SU-DHL-6 (cell line): ENCODE results near the gene SUGCT.

Experiments used
- CTCF ChIP-seq: fragments of 200-600 bp; sonication (generic); IDR thresholded peaks from one replicate; pipeline ENCODE4 v1.5.1; 2017; ENCODE audit warnings: antibody characterized with exemption, mild to moderate bottlenecking, low read length, moderate library complexity; ENCODE audit not compliant: insufficient read depth, poor library complexity, severe bottlenecking
- EZH2phosphoT487 ChIP-seq: fragments of 200-600 bp; sonication (generic), shearing (Covaris generic); conservative IDR thresholded peaks from 2 replicates; pipeline ENCODE4 v1.6.1; 2018; ENCODE audit warnings: mild to moderate bottlenecking, antibody characterized with exemption, low read length, moderate library complexity, mixed read lengths

- TF ChIP-seq CTCF (no peak), EZH2phosphoT487 (no peak)
Observed at GRCh38 chr7:40428421-40428820, 293.6 kb downstream of the SUGCT start.
